Omental fat pad (tissue), 4 donors: ENCODE measurements around the gene SCYGR1. TPM values are rescaled to one million over a fixed set of nuclear protein-coding genes. Genes with fewer than 3 reads are reported as not detected.
"Not testable (repeated sequence)": the region's sequence is repeated elsewhere in the genome, so short reads cannot be mapped to it uniquely, and the experiment has no call there.

Experiments used
- ATAC-seq: fragments of 150-250 bp; one replicate; pipeline ENCODE4 v1.9.1; 2016; ENCODE audit warnings: mild to moderate bottlenecking, moderate library complexity; ENCODE audit not compliant: low FRiP score
- DNase-seq: peaks from one replicate; pipeline ENCODE4 v3.0.0-alpha.2; 2019; ENCODE audit warnings: low spot score
- CTCF ChIP-seq, 3 donors: fragments of 450-650 bp; IDR thresholded peaks; one replicate each; pipeline ENCODE4 v1.5.1; 2016 to 2017; ENCODE audit warnings: antibody characterized with exemption in 3 of 3, mild to moderate bottlenecking in 3 of 3, moderate library complexity in 2 of 3
- total RNA-seq, 4 donors: library from RNA; depleted of rRNA; stranded (reverse); fragments of >200 nt; gene quantifications; one replicate each; pipeline ENCODE4 v1.1.0, GENCODE V29; 2016

SCYGR1 gene
- not detected for total RNA-seq

GRCh38 chr2:227387583-227387982, at the start of gene SCYGR1:
Gene SCYGR1, minus strand, starts transcription at chr2:227387949. Its CDS starts 0 bp downstream, at chr2:227387949.
- ATAC-seq, DNase-seq: not testable (repeated sequence)

GRCh38 chr2:227436436-227437174, 48.9 kb upstream of the SCYGR1 start:
- DNase-seq: no peak
- no peak for ATAC-seq
- no peak for TF ChIP-seq CTCF (IDR thresholded peaks at IDR 0.05)

- no peak for ATAC-seq
- DNase-seq: no peak
- no peak for TF ChIP-seq CTCF (IDR thresholded peaks at IDR 0.05)
Measured at GRCh38 chr2:227433171-227433570, 45.4 kb upstream of the SCYGR1 start.

- no peak for DNase-seq
- TF ChIP-seq CTCF (IDR thresholded peaks at IDR 0.05): no peak
- peak; percentile 87 for ATAC-seq
Measured at GRCh38 chr2:227430639-227431038, 42.9 kb upstream of the SCYGR1 start.

GRCh38 chr2:227428731-227429285, 41.1 kb upstream of the SCYGR1 start:
- no peak for TF ChIP-seq CTCF (IDR thresholded peaks at IDR 0.05)
- no peak for ATAC-seq
- no peak for DNase-seq

GRCh38 chr2:227423656-227424499, 36.1 kb upstream of the SCYGR1 start:
- DNase-seq (no peak), ATAC-seq (no peak)
- no peak for TF ChIP-seq CTCF (IDR thresholded peaks at IDR 0.05)
